Type B pancreatic cell (in vitro differentiated cells): ENCODE results near the gene NPC1L1. TPM values are rescaled to one million over a fixed set of nuclear protein-coding genes. Genes with fewer than 3 reads are reported as not detected.

Experiments used
- DNase-seq: peaks from one replicate; pipeline ENCODE4 v3.0.0; 2021; ENCODE audit warnings: mixed read lengths; ENCODE audit not compliant: unreplicated experiment; ENCODE audit errors: extremely low spot score
- H3K27ac Mint-ChIP-seq: 2 replicates; pipeline ENCODE4 v1.8.0; 2021; ENCODE audit warnings: mild to moderate bottlenecking, mixed read lengths
- H3K27me3 Mint-ChIP-seq: 2 replicates; pipeline ENCODE4 v1.8.0; 2021; ENCODE audit warnings: mixed read lengths
- H3K36me3 Mint-ChIP-seq: 2 replicates; pipeline ENCODE4 v1.8.0; 2021; ENCODE audit warnings: mixed read lengths
- H3K4me1 Mint-ChIP-seq: one replicate; pipeline ENCODE4 v1.8.0; 2021; ENCODE audit warnings: mixed read lengths; ENCODE audit not compliant: unreplicated experiment
- H3K4me3 Mint-ChIP-seq: 2 replicates; pipeline ENCODE4 v1.8.0; 2021; ENCODE audit warnings: mild to moderate bottlenecking, mixed read lengths
- H3K9me3 Mint-ChIP-seq: 2 replicates; pipeline ENCODE4 v1.8.0; 2021; ENCODE audit warnings: mixed read lengths
- total RNA-seq: library from RNA; stranded (reverse); gene quantifications from 2 replicates; pipeline ENCODE4 v1.2.1, GENCODE V29; 2021; ENCODE audit warnings: low replicate concordance
- TF ChIP-seq, protein P1 (sequence below): fragments of 200-600 bp; sonication (generic); conservative IDR thresholded peaks from 2 replicates; pipeline ENCODE4 v1.5.0; 2021; ENCODE audit warnings: antibody characterized with exemption, mild to moderate bottlenecking

Gene NPC1L1
- total RNA-seq, 1 donor from 2014 or later: 8.8 TPM

- TF ChIP-seq, protein P1, sequence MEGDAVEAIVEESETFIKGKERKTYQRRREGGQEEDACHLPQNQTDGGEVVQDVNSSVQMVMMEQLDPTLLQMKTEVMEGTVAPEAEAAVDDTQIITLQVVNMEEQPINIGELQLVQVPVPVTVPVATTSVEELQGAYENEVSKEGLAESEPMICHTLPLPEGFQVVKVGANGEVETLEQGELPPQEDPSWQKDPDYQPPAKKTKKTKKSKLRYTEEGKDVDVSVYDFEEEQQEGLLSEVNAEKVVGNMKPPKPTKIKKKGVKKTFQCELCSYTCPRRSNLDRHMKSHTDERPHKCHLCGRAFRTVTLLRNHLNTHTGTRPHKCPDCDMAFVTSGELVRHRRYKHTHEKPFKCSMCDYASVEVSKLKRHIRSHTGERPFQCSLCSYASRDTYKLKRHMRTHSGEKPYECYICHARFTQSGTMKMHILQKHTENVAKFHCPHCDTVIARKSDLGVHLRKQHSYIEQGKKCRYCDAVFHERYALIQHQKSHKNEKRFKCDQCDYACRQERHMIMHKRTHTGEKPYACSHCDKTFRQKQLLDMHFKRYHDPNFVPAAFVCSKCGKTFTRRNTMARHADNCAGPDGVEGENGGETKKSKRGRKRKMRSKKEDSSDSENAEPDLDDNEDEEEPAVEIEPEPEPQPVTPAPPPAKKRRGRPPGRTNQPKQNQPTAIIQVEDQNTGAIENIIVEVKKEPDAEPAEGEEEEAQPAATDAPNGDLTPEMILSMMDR: peak; percentile 63
- no peak overlapping the region for H3K4me3 Mint-ChIP-seq
- H3K27ac Mint-ChIP-seq: no peak overlapping the region
- peaks cover 8% of the 10 kb centered on the region for H3K4me1 Mint-ChIP-seq
- no peaks in the 10 kb centered on the region for H3K9me3 Mint-ChIP-seq
- no peak for DNase-seq
- H3K36me3 Mint-ChIP-seq: peaks cover 18% of the 10 kb centered on the region
- no peaks in the 10 kb centered on the region for H3K27me3 Mint-ChIP-seq
Measured at GRCh38 chr7:44463169-44463808, 77.8 kb downstream of the NPC1L1 start.

Other genes starting within 250 kb of the NPC1L1 start
- gene CAMK2B, start 215.7 kb downstream of the NPC1L1 start, total RNA-seq: 7.6 and 8.4 TPM in 2 replicates
- 82.1 and 88.5 TPM in 2 replicates for gene NUDCD3, start 50.7 kb downstream of the NPC1L1 start, total RNA-seq
- gene DDX56, start 32.6 kb upstream of the NPC1L1 start, total RNA-seq: 86.5 and 100 TPM in 2 replicates
- 92.8 and 97.1 TPM in 2 replicates for gene TMED4, start 40.9 kb upstream of the NPC1L1 start, total RNA-seq
- 92.8 and 122 TPM in 2 replicates for gene OGDH, start 65.3 kb upstream of the NPC1L1 start, total RNA-seq
- 112 and 122 TPM in 2 replicates for gene ZMIZ2, start 207.5 kb upstream of the NPC1L1 start, total RNA-seq